GM12878 (cell line): ENCODE data around the gene PQBP1. TPM values are rescaled to one million over a fixed set of nuclear protein-coding genes. Genes with fewer than 3 reads are reported as not detected.

ENCODE experiments used
- BACH1 ChIP-seq: fragments of 450-650 bp; IDR thresholded peaks from 2 replicates; pipeline ENCODE4 v1.6.1; 2017; ENCODE audit warnings: mild to moderate bottlenecking, borderline replicate concordance
- BMI1 ChIP-seq: fragments of 450-650 bp; IDR thresholded peaks from 2 replicates; pipeline ENCODE4 v1.6.1; 2016; ENCODE audit warnings: mild to moderate bottlenecking, moderate library complexity, borderline replicate concordance
- BRCA1 ChIP-seq: IDR thresholded peaks from 2 replicates; pipeline ENCODE4 v1.6.1; 2011; ENCODE audit warnings: low read depth, low read length, improper control_type of control experiment
- CBX3 ChIP-seq: fragments of 200-600 bp; sonication (generic); IDR thresholded peaks from 2 replicates; pipeline ENCODE4 v1.6.1; 2016; ENCODE audit warnings: low read depth, borderline replicate concordance
- EGR1 ChIP-seq, 2 experiments: IDR thresholded peaks; 1 replicate in 1 of 2; 2 replicates in 1 of 2; pipeline ENCODE4 v1.6.1; 2011 to 2012; ENCODE audit warnings: low read depth in 2 of 2, low read length in 2 of 2, borderline replicate concordance in 1 of 2, mild to moderate bottlenecking in 1 of 2, moderate library complexity in 1 of 2
- HDAC2 ChIP-seq: fragments of 200-600 bp; sonication (generic); IDR thresholded peaks from 2 replicates; pipeline ENCODE4 v1.6.1; 2017
- IRF4 ChIP-seq: IDR thresholded peaks from 2 replicates; pipeline ENCODE4 v1.6.1; 2011; ENCODE audit warnings: low read depth, low read length
- LARP7 ChIP-seq: fragments of 450-650 bp; IDR thresholded peaks from 2 replicates; pipeline ENCODE4 v1.6.1; 2017; ENCODE audit warnings: mild to moderate bottlenecking
- MEF2A ChIP-seq: IDR thresholded peaks from 2 replicates; pipeline ENCODE4 v1.6.1; 2011; ENCODE audit warnings: low read depth, mild to moderate bottlenecking, low read length, moderate library complexity; ENCODE audit not compliant: insufficient read depth
- MTA3 ChIP-seq: IDR thresholded peaks from 2 replicates; pipeline ENCODE4 v1.6.1; 2012; ENCODE audit warnings: low read length, inconsistent platforms, borderline replicate concordance
- MXI1 ChIP-seq: fragments of 150-350 bp; IDR thresholded peaks from 2 replicates; pipeline ENCODE4 v1.6.1; 2011; ENCODE audit warnings: low read depth, mild to moderate bottlenecking, inconsistent platforms, low read length, improper control_type of control experiment
- NR2C2 ChIP-seq: IDR thresholded peaks from 2 replicates; pipeline ENCODE4 v1.6.1; 2011; ENCODE audit warnings: borderline replicate concordance, low read depth; ENCODE audit not compliant: control insufficient read depth, insufficient read length
- NR2F1 ChIP-seq: fragments of 450-650 bp; conservative IDR thresholded peaks from 2 replicates; pipeline ENCODE4 v1.6.1; 2017; ENCODE audit warnings: mild to moderate bottlenecking
- PAX5 ChIP-seq: IDR thresholded peaks from 2 replicates; pipeline ENCODE4 v1.6.1; 2011; ENCODE audit warnings: low read depth, low read length, borderline replicate concordance
- RAD21 ChIP-seq: IDR thresholded peaks from 2 replicates; pipeline ENCODE4 v1.6.1; 2011; ENCODE audit warnings: mild to moderate bottlenecking, low read depth, low read length, moderate library complexity; ENCODE audit not compliant: insufficient read depth
- RAD51 ChIP-seq: fragments of 450-650 bp; IDR thresholded peaks from 2 replicates; pipeline ENCODE4 v1.6.1; 2016; ENCODE audit warnings: moderate library complexity, mild to moderate bottlenecking, inconsistent platforms
- RB1 ChIP-seq: fragments of 450-650 bp; formaldehyde crosslinking; IDR thresholded peaks from 2 replicates; pipeline ENCODE4 v1.6.1; 2017; ENCODE audit warnings: mild to moderate bottlenecking, borderline replicate concordance
- SMARCA5 ChIP-seq: fragments of 450-650 bp; IDR thresholded peaks from 2 replicates; pipeline ENCODE4 v1.6.1; 2017; ENCODE audit warnings: mild to moderate bottlenecking
- TAF1 ChIP-seq: IDR thresholded peaks from 2 replicates; pipeline ENCODE4 v1.6.1; 2011; ENCODE audit warnings: mild to moderate bottlenecking, low read depth, low read length, borderline replicate concordance
- YBX1 ChIP-seq: fragments of 450-650 bp; IDR thresholded peaks from 2 replicates; pipeline ENCODE4 v1.6.1; 2016; ENCODE audit warnings: antibody characterized with exemption
- ZBTB33 ChIP-seq: fragments of 450-650 bp; IDR thresholded peaks from 2 replicates; pipeline ENCODE4 v1.6.1; 2017; ENCODE audit warnings: mild to moderate bottlenecking
- ZNF217 ChIP-seq: fragments of 450-650 bp; IDR thresholded peaks from 2 replicates; pipeline ENCODE4 v1.6.1; 2017; ENCODE audit warnings: antibody characterized with exemption, mild to moderate bottlenecking
- polyA plus RNA-seq, 11 experiments: library from polyadenylated mRNA; depleted of rRNA in 4 of 11; unstranded in 6 of 11; stranded (reverse) in 5 of 11; fragments of >200 nt; fragmentation: Nextera tagmentation in 4 of 11; fragmentation: Illumina TruSeq in 1 of 11; extraction: Ambion mirVana in 4 of 11; extraction: Trizol in 1 of 11; gene quantifications; 1 replicate in 1 of 11; 2 replicates in 10 of 11; pipeline versions ENCODE4 v1.2.1 to v1.2.3, GENCODE V29; 2011 to 2016; ENCODE audit warnings: inconsistent platforms in 2 of 11, missing spikeins in 2 of 11, low read depth in 1 of 11
- total RNA-seq, 4 experiments: library from RNA; depleted of rRNA in 3 of 4; stranded (reverse); fragments of >200 nt in 3 of 4; fragmentation: Illumina TruSeq in 1 of 4; extraction: Trizol in 1 of 4; gene quantifications; 2 replicates each; pipeline versions ENCODE4 v1.2.1 to v1.2.3, GENCODE V29; 2013 to 2021
- TF ChIP-seq, protein P1 (sequence below): fragments of 450-650 bp; IDR thresholded peaks from 2 replicates; pipeline ENCODE4 v1.6.1; 2017; ENCODE audit warnings: mild to moderate bottlenecking, moderate library complexity

The PQBP1 gene
- total and polyA plus RNA-seq, 10 of the 15 experiments (the other 5 are each of a cell fraction or from before 2014, with no cell fraction given) = 12.5 to 74.8 (median 68.5) TPM

- TF ChIP-seq ZBTB33 = no peak
- no peak for TF ChIP-seq EGR1 (IDR thresholded peaks at IDR 0.05; ENCODE audit: borderline replicate concordance in 1 of 2, low read depth in 2 of 2, low read length in 2 of 2)
- TF ChIP-seq, protein P1, sequence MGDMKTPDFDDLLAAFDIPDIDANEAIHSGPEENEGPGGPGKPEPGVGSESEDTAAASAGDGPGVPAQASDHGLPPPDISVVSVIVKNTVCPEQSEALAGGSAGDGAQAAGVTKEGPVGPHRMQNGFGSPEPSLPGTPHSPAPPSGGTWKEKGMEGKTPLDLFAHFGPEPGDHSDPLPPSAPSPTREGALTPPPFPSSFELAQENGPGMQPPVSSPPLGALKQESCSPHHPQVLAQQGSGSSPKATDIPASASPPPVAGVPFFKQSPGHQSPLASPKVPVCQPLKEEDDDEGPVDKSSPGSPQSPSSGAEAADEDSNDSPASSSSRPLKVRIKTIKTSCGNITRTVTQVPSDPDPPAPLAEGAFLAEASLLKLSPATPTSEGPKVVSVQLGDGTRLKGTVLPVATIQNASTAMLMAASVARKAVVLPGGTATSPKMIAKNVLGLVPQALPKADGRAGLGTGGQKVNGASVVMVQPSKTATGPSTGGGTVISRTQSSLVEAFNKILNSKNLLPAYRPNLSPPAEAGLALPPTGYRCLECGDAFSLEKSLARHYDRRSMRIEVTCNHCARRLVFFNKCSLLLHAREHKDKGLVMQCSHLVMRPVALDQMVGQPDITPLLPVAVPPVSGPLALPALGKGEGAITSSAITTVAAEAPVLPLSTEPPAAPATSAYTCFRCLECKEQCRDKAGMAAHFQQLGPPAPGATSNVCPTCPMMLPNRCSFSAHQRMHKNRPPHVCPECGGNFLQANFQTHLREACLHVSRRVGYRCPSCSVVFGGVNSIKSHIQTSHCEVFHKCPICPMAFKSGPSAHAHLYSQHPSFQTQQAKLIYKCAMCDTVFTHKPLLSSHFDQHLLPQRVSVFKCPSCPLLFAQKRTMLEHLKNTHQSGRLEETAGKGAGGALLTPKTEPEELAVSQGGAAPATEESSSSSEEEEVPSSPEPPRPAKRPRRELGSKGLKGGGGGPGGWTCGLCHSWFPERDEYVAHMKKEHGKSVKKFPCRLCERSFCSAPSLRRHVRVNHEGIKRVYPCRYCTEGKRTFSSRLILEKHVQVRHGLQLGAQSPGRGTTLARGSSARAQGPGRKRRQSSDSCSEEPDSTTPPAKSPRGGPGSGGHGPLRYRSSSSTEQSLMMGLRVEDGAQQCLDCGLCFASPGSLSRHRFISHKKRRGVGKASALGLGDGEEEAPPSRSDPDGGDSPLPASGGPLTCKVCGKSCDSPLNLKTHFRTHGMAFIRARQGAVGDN = peak; percentile 90
- no peak for TF ChIP-seq PAX5
- TF ChIP-seq TAF1 = no peak
- no peak for TF ChIP-seq RAD51
- TF ChIP-seq YBX1 = no peak
- TF ChIP-seq MXI1 = peak; percentile 36; the same call in 1 of the 2 replicates
- 0 out of 2 replicates have a peak, but pooled peaks have one; percentile 8 for TF ChIP-seq SMARCA5
- TF ChIP-seq NR2F1 = 0 out of 2 replicates have a peak, but pooled peaks have one; percentile 5
- TF ChIP-seq HDAC2 = no peak
- TF ChIP-seq MTA3 = no peak
- no peak for TF ChIP-seq NR2C2
- TF ChIP-seq RAD21 = no peak
- no peak for TF ChIP-seq ZNF217
- TF ChIP-seq IRF4 = no peak
- no peak for TF ChIP-seq BRCA1
- no peak for TF ChIP-seq LARP7
- TF ChIP-seq MEF2A = no peak
- no peak for TF ChIP-seq CBX3
- TF ChIP-seq RB1 = no peak
- no peak for TF ChIP-seq BMI1
- peak; percentile 98 for TF ChIP-seq BACH1
These were observed 42.8 kb downstream of the PQBP1 start (continued) for GRCh38 chrX:48940404-48940955.
